ENCODE measurements around the gene PEX11A. TPM values are rescaled to one million over a fixed set of nuclear protein-coding genes. Genes with fewer than 3 reads are reported as not detected.

The PEX11A gene
- total RNA-seq, 1 donor from 2014 or later = 5.8 TPM

GRCh38 chr15:89653578-89653977 is 37.0 kb downstream of the PEX11A start:
- Histone ChIP-seq H3K4me3 (ENCODE audit: low read depth, low read length) (no peak overlapping the region), H3K36me3 (ENCODE audit: control insufficient read depth, insufficient read depth, low read length) (no peaks in the 10 kb centered on the region), H3K27me3 (ENCODE audit: control insufficient read depth, insufficient read depth, low read length) (peaks cover 4% of the 10 kb centered on the region)
- DNase-seq (ENCODE audit: low read depth) = no peak
- no peak for FAIRE-seq
- TF ChIP-seq, protein P1, sequence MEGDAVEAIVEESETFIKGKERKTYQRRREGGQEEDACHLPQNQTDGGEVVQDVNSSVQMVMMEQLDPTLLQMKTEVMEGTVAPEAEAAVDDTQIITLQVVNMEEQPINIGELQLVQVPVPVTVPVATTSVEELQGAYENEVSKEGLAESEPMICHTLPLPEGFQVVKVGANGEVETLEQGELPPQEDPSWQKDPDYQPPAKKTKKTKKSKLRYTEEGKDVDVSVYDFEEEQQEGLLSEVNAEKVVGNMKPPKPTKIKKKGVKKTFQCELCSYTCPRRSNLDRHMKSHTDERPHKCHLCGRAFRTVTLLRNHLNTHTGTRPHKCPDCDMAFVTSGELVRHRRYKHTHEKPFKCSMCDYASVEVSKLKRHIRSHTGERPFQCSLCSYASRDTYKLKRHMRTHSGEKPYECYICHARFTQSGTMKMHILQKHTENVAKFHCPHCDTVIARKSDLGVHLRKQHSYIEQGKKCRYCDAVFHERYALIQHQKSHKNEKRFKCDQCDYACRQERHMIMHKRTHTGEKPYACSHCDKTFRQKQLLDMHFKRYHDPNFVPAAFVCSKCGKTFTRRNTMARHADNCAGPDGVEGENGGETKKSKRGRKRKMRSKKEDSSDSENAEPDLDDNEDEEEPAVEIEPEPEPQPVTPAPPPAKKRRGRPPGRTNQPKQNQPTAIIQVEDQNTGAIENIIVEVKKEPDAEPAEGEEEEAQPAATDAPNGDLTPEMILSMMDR (IDR thresholded peaks at IDR 0.05; ENCODE audit: insufficient read depth, low read length, severe bottlenecking) = no peak

DNA sequence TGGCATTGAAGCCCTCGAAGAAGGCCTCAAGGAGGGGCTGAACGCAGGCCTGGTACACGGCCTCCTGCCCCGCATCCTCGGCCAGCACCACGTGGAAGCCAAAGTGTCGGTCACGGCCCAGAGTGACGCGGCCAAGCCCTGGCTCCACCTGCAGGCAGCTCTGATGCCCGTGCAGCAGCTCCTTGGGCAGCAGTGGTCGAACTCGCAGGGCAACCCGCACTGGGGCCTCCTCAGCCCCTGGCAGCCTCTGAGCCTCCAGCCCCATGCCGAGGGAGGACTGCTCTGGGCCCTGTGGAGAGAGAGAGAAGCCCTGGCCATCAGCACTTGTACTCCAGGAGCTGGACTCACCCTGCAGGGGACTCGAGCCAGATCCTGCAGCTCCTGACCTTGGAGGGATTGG is 37.9 kb downstream of the PEX11A start:
- TF ChIP-seq, protein P1 (IDR thresholded peaks at IDR 0.05; ENCODE audit: insufficient read depth, low read length, severe bottlenecking) = no peak
- Histone ChIP-seq H3K4me3 (ENCODE audit: low read depth, low read length) (no peak overlapping the region), H3K36me3 (ENCODE audit: control insufficient read depth, insufficient read depth, low read length) (no peaks in the 10 kb centered on the region), H3K27me3 (ENCODE audit: control insufficient read depth, insufficient read depth, low read length) (peaks cover 4% of the 10 kb centered on the region)
- DNase-seq (ENCODE audit: low read depth) (no peak), FAIRE-seq (no peak)

DNA sequence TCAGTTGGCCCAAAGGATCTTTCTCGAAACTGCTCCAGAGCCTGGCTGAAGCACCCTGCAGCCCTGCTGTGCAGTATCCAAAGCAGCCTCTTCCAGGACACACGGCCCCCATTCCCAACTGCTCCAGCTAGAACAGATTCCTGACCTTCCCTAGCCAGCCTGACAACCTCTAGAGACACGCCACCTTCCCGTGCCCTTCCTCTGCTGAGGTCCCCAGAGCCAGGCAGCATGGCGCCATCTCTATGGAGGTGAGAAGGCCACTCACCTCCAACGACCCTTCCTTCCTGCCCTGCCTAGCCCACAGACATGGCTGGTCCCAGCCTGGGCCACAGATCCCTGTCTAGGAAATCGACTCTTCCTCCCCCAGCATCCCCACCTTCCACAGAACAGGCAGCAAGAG is 38.4 kb downstream of the PEX11A start:
- H3K36me3 ChIP-seq (ENCODE audit: control insufficient read depth, insufficient read depth, low read length) = no peaks in the 10 kb centered on the region
- DNase-seq (ENCODE audit: low read depth) = no peak
- H3K27me3 ChIP-seq (ENCODE audit: control insufficient read depth, insufficient read depth, low read length) = peaks cover 4% of the 10 kb centered on the region
- TF ChIP-seq, protein P1 (IDR thresholded peaks at IDR 0.05; ENCODE audit: insufficient read depth, low read length, severe bottlenecking) = no peak
- H3K4me3 ChIP-seq (ENCODE audit: low read depth, low read length) = no peak overlapping the region
- FAIRE-seq = no peak

GRCh38 chr15:89649716-89650115 is 40.8 kb downstream of the PEX11A start:
- Histone ChIP-seq H3K4me3 (ENCODE audit: low read depth, low read length) (no peak overlapping the region), H3K36me3 (ENCODE audit: control insufficient read depth, insufficient read depth, low read length) (no peaks in the 10 kb centered on the region), H3K27me3 (ENCODE audit: control insufficient read depth, insufficient read depth, low read length) (peaks cover 4% of the 10 kb centered on the region)
- TF ChIP-seq, protein P1 (IDR thresholded peaks at IDR 0.05; ENCODE audit: insufficient read depth, low read length, severe bottlenecking) = no peak
- no peak for DNase-seq (ENCODE audit: low read depth)
- FAIRE-seq = no peak

- DNase-seq (ENCODE audit: low read depth) (no peak), FAIRE-seq (no peak)
- H3K36me3 ChIP-seq (ENCODE audit: control insufficient read depth, insufficient read depth, low read length) = no peaks in the 10 kb centered on the region
- H3K4me3 ChIP-seq (ENCODE audit: low read depth, low read length) = no peak overlapping the region
- no peaks in the 10 kb centered on the region for H3K27me3 ChIP-seq (ENCODE audit: control insufficient read depth, insufficient read depth, low read length)
- TF ChIP-seq, protein P1 (IDR thresholded peaks at IDR 0.05; ENCODE audit: insufficient read depth, low read length, severe bottlenecking) = no peak
Measured at GRCh38 chr15:89649013-89649625, 41.4 kb downstream of the PEX11A start.

All from bronchial epithelial cell (primary cell).